Prostate gland (tissue), 2 donors: Measurements from ENCODE around the gene PCDH8. TPM values are rescaled to one million over a fixed set of nuclear protein-coding genes. Genes with fewer than 3 reads are reported as not detected.

Experiments used
- DNase-seq: peaks from one replicate; pipeline ENCODE4 v3.0.0-alpha.2; 2019; ENCODE audit warnings: low spot score
- H3K27ac ChIP-seq, 2 donors: fragments of 200-600 bp; sonication (generic); 2 replicates each; pipeline ENCODE4 v1.5.1; 2017 to 2019
- H3K27me3 ChIP-seq: fragments of 200-600 bp; sonication (generic); replicated peaks from 2 replicates; pipeline ENCODE4 v1.5.1; 2019; ENCODE audit not compliant: insufficient read depth
- H3K36me3 ChIP-seq, 2 donors: fragments of 200-600 bp; sonication (generic); 1 replicate in 1 of 2; 2 replicates in 1 of 2; pipeline versions ENCODE4 v1.5.1 to v1.8.1; 2017 to 2019
- H3K4me1 ChIP-seq: fragments of 200-600 bp; sonication (generic); replicated peaks from 2 replicates; pipeline ENCODE4 v1.5.1; 2019
- H3K4me3 ChIP-seq, 2 donors: fragments of 200-600 bp; sonication (generic); 2 replicates each; pipeline ENCODE4 v1.5.1; 2017 to 2019
- H3K9me3 ChIP-seq: fragments of 200-600 bp; sonication (generic); 2 replicates; pipeline ENCODE4 v1.5.1; 2017
- POLR2A ChIP-seq: fragments of 450-650 bp; IDR thresholded peaks from one replicate; pipeline ENCODE4 v1.6.1; 2016; ENCODE audit warnings: antibody characterized with exemption, mild to moderate bottlenecking
- POLR2AphosphoS5 ChIP-seq: sonication (generic); formaldehyde crosslinking; IDR thresholded peaks from one replicate; pipeline ENCODE4 v1.6.1; 2017; ENCODE audit warnings: antibody characterized with exemption
- WGBS: methylation state at CpG from one replicate; pipeline ENCODE4 v1.1.5; 2018; 5-methylcytosine and 5-hydroxymethylcytosine counted together
- intact Hi-C: fragments of 100-400 bp; cut with DNase I; formaldehyde crosslinking; loops from one replicate; pipeline ENCODE4 v1.14.2; 2022
- total RNA-seq, 2 donors: library from RNA; depleted of rRNA; stranded (reverse); fragments of >200 nt; gene quantifications; one replicate each; pipeline ENCODE4 v1.1.0, GENCODE V29; 2016
- TF ChIP-seq, protein P1 (sequence below), 4 experiments: fragments of 200-600 bp in 2 of 4; fragments of 450-650 bp in 2 of 4; sonication (generic) in 2 of 4; IDR thresholded peaks; 1 replicate in 3 of 4; 2 replicates in 1 of 4; pipeline ENCODE4 v1.5.1; 2016 to 2019; ENCODE audit warnings: antibody characterized with exemption in 4 of 4, mild to moderate bottlenecking in 2 of 4, moderate library complexity in 2 of 4

The PCDH8 gene
- total RNA-seq, 2 donors from 2014 or later: 6.0 to 9.5 TPM

DNA sequence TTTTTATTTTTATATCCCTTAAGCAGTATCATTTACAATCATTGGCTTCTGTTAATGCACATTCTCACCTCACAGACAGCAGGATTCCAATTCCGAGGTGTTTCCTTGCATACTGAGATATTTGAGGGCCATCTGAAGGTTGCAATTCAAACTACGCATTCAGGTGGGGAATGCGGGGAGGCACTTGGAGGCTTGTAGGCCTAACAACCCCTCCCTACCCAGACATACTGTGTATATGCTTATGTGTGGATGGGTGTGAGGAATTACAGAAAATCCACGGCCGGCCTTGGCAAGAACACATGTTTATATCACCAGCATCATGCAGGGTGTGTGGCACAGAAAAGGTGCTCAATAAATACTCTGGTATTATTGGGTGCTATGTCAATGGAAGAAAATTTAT is 43.3 kb upstream of the PCDH8 start:
- no peak for DNase-seq
- no peaks in the 10 kb centered on the region for H3K4me1 ChIP-seq
- no peaks in the 10 kb centered on the region for H3K9me3 ChIP-seq
- no peaks in the 10 kb centered on the region for H3K36me3 ChIP-seq
- H3K27ac ChIP-seq: no peak overlapping the region
- WGBS: 66% methylated on average over 5 of the region's 5 CpGs
- TF ChIP-seq, protein P1, sequence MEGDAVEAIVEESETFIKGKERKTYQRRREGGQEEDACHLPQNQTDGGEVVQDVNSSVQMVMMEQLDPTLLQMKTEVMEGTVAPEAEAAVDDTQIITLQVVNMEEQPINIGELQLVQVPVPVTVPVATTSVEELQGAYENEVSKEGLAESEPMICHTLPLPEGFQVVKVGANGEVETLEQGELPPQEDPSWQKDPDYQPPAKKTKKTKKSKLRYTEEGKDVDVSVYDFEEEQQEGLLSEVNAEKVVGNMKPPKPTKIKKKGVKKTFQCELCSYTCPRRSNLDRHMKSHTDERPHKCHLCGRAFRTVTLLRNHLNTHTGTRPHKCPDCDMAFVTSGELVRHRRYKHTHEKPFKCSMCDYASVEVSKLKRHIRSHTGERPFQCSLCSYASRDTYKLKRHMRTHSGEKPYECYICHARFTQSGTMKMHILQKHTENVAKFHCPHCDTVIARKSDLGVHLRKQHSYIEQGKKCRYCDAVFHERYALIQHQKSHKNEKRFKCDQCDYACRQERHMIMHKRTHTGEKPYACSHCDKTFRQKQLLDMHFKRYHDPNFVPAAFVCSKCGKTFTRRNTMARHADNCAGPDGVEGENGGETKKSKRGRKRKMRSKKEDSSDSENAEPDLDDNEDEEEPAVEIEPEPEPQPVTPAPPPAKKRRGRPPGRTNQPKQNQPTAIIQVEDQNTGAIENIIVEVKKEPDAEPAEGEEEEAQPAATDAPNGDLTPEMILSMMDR (IDR thresholded peaks at IDR 0.05): no peak
- TF ChIP-seq POLR2AphosphoS5 (no peak), POLR2A (no peak)
- intact Hi-C loops: no loop called here
- H3K4me3 ChIP-seq: no peak overlapping the region
- H3K27me3 ChIP-seq: no peaks in the 10 kb centered on the region

DNA sequence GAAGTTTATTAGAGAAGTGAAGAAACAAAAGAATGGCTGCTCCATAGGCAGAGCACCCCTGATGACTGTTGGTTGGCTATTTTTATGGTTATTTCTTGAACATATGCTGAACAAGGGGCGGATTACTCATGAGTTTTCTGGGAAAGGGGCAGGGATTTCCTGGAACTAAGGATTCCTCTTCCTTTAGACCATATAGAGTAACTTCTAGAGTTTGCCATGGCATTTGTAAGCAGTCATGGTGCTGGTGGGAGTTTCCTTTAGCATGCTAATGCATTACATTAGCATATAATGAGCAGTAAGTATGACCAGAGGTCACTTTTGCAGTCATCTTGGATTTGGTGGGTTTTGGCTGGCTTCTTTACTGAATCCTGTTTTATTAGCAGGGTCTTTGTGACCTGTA is 38.7 kb upstream of the PCDH8 start:
- H3K9me3 ChIP-seq: no peaks in the 10 kb centered on the region
- no peak for DNase-seq
- H3K4me1 ChIP-seq: no peaks in the 10 kb centered on the region
- no peaks in the 10 kb centered on the region for H3K36me3 ChIP-seq
- no peaks in the 10 kb centered on the region for H3K27me3 ChIP-seq
- no peak overlapping the region for H3K27ac ChIP-seq
- intact Hi-C loops: no loop called here
- 95% methylated on average over 1 of the region's 1 CpG for WGBS
- no peak overlapping the region for H3K4me3 ChIP-seq
- TF ChIP-seq, protein P1 (IDR thresholded peaks at IDR 0.05): no peak
- no peak for TF ChIP-seq POLR2AphosphoS5
- no peak for TF ChIP-seq POLR2A

DNA sequence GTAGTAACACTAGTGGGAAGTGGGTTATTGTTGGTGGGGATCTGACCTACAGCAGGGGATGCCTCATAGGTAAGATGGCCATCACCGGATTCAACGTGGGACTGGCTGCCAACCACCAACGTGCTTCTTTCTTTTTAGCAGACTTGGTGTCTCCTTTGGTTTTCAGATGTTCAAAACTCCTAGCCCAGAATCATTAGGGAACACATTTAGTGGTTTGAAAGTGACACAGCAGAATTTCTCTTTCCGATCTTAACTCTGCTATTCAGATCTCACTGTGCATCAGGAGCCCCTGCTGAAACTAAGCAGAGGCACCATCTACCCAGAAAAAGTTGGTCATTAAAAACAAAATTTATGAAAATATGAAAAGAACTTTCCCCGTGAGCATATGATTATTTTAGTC is 36.7 kb upstream of the PCDH8 start:
- Histone ChIP-seq H3K36me3 (no peaks in the 10 kb centered on the region), H3K4me1 (no peaks in the 10 kb centered on the region), H3K9me3 (no peaks in the 10 kb centered on the region), H3K4me3 (no peak overlapping the region), H3K27me3 (no peaks in the 10 kb centered on the region), H3K27ac (no peak overlapping the region)
- TF ChIP-seq, protein P1 (IDR thresholded peaks at IDR 0.05): no peak
- TF ChIP-seq POLR2A (no peak), POLR2AphosphoS5 (no peak)
- no peak for DNase-seq
- 74% methylated on average over 5 of the region's 5 CpGs for WGBS
- intact Hi-C loops: no loop called here

DNA sequence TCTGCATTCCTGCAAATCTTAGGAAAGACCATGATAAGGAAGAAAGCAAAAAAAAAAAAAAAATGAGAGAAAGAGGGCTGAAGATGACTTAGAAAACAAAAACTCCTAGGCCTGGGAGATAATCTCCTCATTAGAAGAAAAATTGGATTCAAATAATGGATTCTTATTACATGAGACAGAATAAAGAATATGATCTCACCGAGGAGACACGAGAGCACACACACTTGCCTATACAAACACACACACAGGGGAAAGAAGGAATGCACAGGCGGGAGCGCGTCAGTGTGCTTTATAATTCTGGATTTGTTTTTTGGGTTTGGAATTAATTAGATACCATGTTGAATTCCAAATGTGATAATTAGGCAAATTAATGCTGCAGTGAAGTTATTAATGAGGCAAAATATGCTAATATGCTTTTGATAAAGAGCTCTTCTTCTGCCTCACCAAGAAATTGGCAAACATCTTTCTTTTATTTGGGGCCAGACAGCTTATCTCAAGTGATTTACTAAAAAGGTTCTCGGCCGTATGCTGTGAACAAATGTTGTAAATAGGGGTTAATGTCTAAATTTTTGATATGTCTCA is 36.1 kb upstream of the PCDH8 start:
- no peaks in the 10 kb centered on the region for H3K27me3 ChIP-seq
- WGBS: 48% methylated on average over 7 of the region's 7 CpGs
- TF ChIP-seq POLR2AphosphoS5 (no peak), POLR2A (no peak)
- TF ChIP-seq, protein P1 (IDR thresholded peaks at IDR 0.05): no peak
- intact Hi-C loops: no loop called here
- no peaks in the 10 kb centered on the region for H3K9me3 ChIP-seq
- H3K27ac ChIP-seq: no peak overlapping the region
- H3K4me3 ChIP-seq: no peak overlapping the region
- no peaks in the 10 kb centered on the region for H3K4me1 ChIP-seq
- DNase-seq: no peak
- no peaks in the 10 kb centered on the region for H3K36me3 ChIP-seq

DNA sequence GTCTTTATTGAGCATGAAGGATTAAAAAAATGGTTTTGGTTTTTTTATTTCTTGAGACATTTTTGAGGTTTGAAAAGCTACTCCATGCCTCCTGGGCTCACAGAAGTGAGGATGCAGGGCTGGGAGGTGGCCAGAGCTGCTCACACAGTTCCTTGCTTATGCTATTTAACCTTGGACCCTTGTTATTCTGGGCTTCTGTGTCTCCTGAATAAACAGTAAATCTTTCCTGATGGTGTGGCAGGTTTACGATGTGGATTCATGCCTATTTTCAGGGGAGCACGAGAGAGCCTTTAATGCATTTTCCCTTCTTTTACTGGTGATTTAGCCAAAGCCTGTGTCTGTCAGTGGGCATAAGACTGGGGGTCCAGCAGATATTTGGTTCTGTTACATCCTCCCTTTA is 34.3 kb upstream of the PCDH8 start:
- Histone ChIP-seq H3K4me1 (no peaks in the 10 kb centered on the region), H3K9me3 (no peaks in the 10 kb centered on the region), H3K27me3 (no peaks in the 10 kb centered on the region), H3K36me3 (no peaks in the 10 kb centered on the region), H3K27ac (no peak overlapping the region), H3K4me3 (no peak overlapping the region)
- intact Hi-C loops: no loop called here
- DNase-seq: no peak
- TF ChIP-seq POLR2A (no peak), POLR2AphosphoS5 (no peak)
- TF ChIP-seq, protein P1 (IDR thresholded peaks at IDR 0.05): no peak
- WGBS: 13% methylated on average over 2 of the region's 2 CpGs
